Forelimb muscle (tissue), 1 donor: Measurements from ENCODE around the gene FUT2. TPM values are rescaled to one million over a fixed set of nuclear protein-coding genes. Genes with fewer than 3 reads are reported as not detected.

Source experiments
- DNase-seq: peaks from one replicate; pipeline ENCODE4 v3.0.0-alpha.2; 2013; ENCODE audit warnings: low read depth
- polyA plus RNA-seq: library from polyadenylated mRNA; unstranded; fragments of 120-200 nt; gene quantifications from one replicate; pipeline ENCODE4 v1.2.1, GENCODE V29; 2013; ENCODE audit not compliant: insufficient read length

Gene FUT2
- polyA plus RNA-seq, 1 donor = 0.83 TPM

- DNase-seq = no peak
Measured at GRCh38 chr19:48726556-48726955, 30.8 kb downstream of the FUT2 start.

GRCh38 chr19:48728911-48729664 is 33.3 kb downstream of the FUT2 start:
- DNase-seq = no peak

DNA sequence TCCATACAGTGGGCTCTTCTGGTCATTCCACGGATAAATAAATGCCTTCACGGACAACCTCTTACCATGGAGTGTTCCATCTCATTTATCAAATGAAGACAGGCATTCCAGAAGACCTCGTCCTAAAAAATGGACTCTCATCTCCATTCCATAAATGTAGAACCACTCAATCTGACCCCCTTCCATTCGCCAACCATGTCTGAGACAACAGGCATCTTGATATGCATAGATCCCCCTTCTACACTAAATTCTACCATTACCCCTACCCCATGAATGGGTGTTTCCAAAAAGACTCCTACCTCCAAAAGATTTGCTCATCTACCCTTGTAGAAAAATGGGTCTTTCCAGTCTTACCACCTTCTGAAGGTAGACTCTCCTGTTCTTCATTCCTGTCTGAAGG is 35.7 kb downstream of the FUT2 start:
- no peak for DNase-seq

DNA sequence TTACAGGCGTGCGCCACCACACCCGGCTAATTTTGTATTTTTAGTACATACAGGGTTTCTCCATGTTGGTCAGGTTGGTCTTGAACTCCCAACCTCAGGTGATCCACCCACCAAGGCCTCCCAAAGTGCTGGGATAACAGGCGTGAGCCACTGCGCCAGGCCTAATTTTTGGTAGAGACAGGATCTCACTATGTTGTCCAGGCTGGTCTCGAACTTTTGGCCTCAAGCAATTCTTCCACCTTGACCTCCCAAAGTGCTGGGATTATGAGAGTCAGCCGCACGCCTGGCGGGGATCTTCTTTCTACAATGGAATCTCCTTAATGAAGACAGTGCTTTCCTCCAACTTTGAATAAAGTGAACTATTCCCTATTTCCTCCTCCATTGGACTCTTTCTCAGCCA is 38.9 kb downstream of the FUT2 start:
- no peak for DNase-seq

DNA sequence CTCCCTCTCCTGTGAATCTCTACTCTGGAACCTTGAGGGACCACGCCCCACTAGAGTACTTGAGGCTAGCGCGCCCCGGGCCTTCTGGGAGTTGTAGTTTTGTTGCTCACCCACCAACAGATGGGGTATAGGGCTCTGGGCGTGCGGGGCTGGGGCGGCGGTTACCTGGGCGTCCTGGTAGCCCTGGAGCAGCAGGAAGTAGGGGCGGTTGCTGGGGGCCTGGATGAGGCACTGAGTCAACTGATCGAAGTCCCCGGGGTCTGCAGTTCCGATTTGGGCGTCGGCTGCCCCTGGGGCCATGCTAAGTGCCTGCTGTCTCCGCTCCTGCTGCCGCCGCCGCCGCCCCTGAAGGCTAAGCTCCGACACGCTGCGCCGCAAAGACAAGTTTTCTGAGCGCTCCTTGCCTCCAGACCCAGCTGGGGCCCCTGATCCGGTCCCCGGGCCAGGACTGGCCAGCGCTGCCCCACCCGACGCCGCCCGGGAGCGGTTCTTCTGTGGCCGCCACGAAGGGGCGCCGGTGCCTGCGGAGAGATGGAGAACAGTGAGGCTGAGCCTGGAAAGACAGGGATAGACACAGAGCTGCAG is 39.4 kb downstream of the FUT2 start:
- no peak for DNase-seq

GRCh38 chr19:48737360-48737998 is 41.7 kb downstream of the FUT2 start:
- DNase-seq = no peak

DNA sequence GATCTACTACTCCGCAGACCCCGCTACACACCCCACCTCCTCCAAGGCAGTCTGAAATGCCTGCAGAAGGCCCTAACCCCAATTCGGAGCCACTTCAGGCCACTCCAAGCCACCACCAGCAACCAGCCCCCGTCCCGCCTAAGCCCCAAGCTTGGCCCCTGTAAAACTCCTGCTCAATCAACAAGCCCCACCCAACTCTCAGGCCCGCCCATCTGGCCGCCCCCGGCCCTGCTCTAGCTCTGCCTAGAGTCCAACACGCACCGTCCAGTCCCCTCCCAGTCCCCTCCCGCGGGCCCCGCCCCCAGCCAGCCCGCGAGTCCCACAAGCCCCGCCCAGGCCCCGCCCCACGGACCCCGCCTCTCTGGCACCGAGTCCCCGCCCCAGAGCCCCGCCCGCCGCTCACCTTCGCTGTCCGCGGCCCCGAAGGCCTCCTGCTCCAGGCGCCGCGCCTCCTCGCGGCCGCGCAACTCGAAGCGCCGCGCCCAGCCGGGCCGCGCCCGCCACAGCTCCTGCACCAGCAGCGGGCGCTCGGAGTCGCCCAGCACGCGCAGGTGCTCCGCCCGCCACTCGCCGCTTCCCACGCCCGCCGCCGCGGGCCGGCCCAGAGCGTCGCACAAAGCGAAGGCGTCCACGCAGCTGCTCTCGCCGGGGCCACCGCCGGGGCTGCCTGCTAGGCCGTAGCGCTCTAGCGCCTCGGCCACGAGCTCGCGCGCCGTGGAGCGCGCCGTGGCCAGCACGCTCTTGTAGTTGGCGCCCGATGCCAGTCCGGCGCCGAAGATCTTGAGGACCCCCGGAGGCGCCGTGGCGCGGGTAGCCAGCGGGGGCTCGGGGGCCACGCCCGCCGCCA is 43.0 kb downstream of the FUT2 start:
- DNase-seq = no peak

DNA sequence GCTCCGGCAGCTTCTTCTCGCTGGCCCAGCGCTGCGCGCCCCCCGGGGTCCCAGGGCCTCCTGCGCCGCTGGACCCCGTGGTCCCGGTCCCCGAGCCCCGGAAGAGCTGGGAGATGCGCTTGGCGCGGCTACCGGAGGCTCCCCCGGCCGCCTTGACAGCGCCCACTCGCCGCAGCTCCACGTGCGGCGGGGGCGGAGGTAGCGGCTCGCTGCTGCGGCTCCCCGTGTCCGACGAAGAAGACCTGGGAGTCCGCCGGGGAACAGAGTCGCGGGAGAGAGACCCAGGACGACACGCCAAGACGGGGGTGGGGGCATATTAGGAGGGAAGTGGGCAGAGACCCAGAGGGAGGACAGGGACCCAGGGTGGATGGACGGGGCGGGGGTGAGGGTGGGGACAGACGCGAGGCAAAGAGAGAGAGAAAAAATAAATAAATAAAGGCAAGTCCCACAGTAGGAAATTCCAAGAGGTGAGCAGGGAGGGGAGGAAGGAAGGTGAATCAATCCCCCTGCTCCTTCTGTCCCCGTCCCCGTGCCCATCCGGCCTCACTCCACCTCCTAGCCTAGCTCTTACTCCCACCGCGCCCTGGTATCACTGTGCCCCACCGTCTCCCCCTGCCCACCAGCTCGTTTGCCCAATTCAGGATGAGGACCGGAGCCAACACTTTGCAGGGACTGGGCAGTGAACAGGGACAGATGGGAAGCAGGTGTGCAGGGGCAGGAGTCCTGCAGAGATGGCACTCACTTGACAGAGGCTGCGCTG is 43.8 kb downstream of the FUT2 start:
- DNase-seq = no peak

- no peak for DNase-seq
Measured at GRCh38 chr19:48740164-48740972, 44.6 kb downstream of the FUT2 start, which contains the start of gene RASIP1. Gene RASIP1, minus strand, starts transcription at chr19:48740610. Its CDS starts 328 bp downstream, at chr19:48740282.

- no peak for DNase-seq
Measured at GRCh38 chr19:48741129-48741999, 45.6 kb downstream of the FUT2 start.

DNA sequence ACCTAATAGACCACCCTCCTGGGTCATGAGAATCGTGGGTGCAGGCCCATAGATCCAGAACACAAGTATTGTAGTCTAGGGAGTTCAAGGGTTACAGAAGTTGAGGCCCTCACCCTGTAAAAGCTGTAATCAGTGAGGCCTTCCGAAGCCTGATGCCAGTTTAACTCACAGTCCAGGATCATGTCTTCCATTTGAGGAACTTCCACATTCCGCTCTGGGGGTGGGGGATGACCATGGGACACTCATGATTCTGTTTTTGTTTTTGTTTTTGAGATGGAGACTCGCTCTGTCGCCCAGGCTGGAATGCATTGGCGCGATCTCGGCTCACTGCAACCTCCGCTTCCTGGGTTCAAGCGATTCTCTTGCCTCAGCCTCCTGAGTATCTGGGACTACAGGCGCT is 46.3 kb downstream of the FUT2 start:
- no peak for DNase-seq

DNA sequence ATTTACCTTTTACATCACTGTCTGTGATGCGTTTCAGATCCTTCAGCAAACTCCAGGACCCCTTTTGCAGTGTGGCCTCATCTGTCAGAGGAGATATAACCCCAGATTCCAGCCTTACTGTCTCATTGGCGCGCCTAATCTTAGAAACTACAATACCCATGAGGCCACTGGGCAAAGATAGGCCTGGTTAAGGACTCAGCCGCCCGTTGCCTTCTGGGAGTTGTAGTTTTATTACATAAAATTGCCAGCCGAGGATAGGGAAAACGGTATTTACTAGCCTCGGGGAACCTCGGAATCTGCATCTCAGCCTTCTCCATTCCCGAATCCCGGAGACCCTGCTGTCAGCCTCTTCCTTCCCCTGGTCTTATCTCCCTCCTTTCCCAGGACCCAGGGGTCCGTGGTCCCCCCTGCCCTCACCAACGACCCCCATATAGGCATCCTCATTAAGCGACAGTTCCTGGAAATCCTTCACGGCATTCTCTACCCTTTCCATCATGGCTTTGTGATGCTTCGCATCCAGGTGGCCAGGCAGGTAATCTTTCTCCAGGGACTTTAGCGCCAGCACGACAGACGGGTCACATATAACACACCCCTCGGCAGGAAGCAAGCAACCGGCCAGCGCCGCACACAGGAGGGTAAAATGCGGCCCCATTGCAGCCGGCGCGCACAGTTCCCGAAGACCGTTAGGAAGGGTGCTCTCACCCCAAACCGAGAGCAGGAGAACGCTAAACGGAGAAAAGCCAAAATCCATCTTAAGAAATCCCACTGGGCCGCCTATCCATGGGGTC is 49.6 kb downstream of the FUT2 start:
- no peak for DNase-seq

- DNase-seq = no peak
Measured at GRCh38 chr19:48746110-48746509, 50.3 kb downstream of the FUT2 start.

- peak; percentile 43 for DNase-seq
Measured at GRCh38 chr19:48746738-48747575, 51.2 kb downstream of the FUT2 start, which contains the start of gene IZUMO1. Gene IZUMO1, minus strand, starts transcription at chr19:48746909. Its CDS starts 1,050 bp downstream, at chr19:48745859.

GRCh38 chr19:48749571-48750198 is 53.9 kb downstream of the FUT2 start:
- DNase-seq = no peak

DNA sequence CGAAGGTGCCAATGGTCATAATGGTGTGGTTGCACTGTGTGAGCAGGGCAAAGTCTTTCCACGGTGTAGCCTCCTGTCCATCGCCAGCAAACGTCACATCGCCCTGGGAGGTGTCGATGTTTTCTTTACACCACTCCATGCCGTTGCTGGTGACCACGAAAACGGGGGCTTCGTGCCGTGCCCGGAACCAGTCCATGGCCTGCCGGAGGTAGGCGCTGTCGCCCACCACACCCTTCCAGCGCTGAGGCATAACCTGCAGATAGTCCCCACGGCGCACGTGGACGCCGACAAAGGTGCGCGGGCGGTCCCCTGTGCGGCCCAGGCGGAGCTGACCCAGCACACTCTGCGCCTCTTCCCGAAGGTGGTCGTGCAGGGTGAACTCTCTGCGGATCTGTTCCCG is 54.6 kb downstream of the FUT2 start:
- DNase-seq = no peak
